ENCODE results near the gene RASD1. TPM values are rescaled to one million over a fixed set of nuclear protein-coding genes. Genes with fewer than 3 reads are reported as not detected.
"Not testable (repeated sequence)": the region's sequence is repeated elsewhere in the genome, so short reads cannot be mapped to it uniquely, and the experiment has no call there.

The RASD1 gene
- total RNA-seq, 2 experiments from 2014 or later = 0.42 to 0.61 TPM

DNA sequence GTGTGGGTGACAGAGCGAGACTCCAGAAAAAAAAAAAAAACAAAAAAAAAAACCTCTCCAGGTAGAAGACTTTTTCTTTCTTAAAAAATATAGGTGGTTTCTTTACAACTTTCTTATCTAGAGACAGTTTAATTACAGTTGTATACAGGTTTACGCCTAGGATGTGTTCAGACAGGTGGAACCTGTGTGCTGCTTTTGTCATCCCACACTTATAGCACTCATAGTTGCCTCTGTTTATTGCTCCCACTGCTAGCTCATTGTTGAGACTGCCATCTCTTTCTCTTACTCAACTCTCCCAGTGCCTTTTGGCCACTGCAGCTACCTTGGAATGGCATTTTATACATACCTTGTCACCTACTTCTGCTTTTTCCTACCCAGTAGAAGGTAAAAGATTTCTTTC lies 38.5 kb downstream of the RASD1 start:
- ChIA-PET CTCF (no interaction called here), POLR2A (no interaction called here)

DNA sequence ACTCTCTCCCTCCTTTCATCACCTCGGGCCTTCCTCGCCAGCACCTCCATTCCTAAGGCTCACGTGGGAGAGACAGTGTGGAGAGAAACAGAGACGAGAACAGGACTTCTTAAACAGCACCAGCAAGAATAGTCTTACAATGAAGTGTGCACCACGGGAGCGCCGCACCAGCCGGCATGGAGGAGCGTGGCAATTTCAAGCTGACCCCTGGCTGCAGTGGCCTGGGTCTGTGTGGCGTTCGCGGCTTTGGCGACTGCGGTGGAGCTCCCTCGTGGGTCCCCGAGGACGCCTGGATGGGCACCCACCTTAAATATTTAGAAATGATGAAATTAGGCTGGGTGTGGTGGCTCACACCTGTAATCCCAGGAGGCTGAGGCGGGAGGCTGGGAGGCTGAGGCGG lies 39.9 kb downstream of the RASD1 start:
- POLR2A ChIA-PET = no interaction called here
- CTCF ChIA-PET = no interaction called here

DNA sequence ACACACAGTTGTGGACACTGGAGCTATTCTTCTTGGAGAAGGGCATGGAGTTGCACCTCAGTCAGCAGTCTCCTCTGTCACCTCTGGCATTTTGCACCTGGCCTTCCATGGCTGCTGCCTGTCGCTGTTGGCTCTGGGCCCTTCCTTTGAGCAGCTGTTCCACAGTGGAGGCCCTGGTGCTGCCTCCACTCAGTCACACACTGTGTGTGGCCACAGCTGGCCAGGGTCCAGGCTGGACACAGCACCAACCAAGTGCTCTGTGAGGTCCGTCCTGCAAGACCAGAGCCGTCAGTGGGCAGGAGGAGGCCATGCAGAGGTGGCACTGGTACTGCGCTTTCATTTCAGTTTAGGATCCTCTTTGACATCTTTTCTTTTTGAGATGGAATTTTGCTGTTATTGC lies 41.0 kb downstream of the RASD1 start:
- POLR2A ChIA-PET = no interaction called here
- CTCF ChIA-PET = no interaction called here

DNA sequence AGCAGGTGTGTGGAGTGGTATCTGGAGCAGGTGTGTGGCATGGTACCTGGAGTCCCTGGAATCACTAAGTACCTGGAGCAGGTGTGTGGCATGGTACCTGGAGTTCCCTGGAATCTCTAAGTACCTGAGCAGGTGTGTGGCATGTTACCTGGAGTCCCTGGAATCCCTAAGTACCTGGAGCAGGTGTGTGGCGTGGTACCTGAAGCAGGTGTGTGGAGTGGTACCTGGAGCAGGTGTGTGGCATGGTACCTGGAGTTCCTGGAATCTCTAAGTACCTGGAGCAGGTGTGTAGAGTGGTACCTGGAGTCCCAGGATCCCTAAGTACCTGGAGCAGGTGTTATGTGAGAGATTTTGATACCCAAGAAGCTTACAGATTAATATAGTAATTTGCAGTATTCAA lies 41.5 kb downstream of the RASD1 start:
- CTCF ChIA-PET, POLR2A ChIA-PET: not testable (repeated sequence)

DNA sequence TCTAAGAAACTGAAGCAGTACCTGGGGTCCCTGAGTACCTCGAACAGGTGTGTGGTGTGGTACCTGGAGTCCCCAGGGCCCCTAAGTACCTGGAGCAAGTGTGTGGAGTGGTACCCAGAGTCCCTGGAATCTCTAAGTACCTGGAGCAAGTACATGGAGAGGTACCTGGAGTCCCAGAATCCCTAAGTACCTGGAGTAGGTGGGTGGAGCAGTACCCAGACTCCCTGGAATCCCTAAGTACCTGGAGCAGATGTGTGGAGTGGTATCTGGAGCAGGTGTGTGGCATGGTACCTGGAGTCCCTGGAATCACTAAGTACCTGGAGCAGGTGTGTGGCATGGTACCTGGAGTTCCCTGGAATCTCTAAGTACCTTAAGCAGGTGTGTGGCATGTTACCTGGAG lies 41.9 kb downstream of the RASD1 start:
- ChIA-PET POLR2A (no interaction called here), CTCF (no interaction called here)

DNA sequence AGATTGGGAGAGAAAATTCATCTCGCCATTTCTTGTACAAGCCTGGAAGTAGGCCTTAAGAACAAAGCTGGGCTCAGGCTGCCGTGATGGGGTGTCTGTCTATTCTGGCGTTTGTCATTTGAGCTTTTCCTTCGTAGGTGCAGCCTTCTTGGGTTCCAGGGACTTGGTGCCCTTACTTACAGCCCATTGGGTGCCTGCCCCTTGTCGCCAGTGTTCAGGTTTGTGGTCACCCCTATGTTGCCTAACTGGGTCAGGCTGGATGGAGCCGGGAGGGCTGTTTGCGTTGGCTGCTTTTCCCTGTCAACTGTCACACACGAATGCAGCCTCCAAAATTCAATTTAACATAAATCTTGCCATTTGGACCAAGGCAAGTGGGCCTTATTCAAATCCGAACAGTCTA lies 43.1 kb downstream of the RASD1 start:
- ChIA-PET POLR2A (no interaction called here), CTCF (interaction anchor here (0.6 kb wide), 1 partner anchor 17 kb away, joined by 3 read pairs; no protein-coding TSS in a partner anchor)

DNA sequence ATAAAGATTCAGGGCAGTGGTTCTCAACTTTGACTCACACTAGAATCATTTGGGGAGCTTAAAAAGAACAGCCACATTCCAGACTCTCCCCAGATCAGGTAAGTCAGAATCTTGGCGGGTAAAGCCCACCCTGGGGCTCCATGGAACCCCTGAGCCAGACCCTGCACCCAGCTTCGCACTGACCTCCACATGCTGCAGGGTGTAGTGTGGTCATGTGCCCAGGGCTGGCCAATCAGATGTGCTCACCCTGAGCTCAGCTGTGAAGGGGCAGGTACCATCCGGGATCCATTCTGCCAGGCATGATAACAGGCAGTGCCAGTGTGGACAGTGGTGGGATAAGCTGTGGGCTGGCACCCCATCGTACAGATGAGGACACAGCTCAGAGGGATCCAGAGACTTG lies 47.5 kb downstream of the RASD1 start:
- ChIA-PET CTCF (no interaction called here), POLR2A (no interaction called here)

DNA sequence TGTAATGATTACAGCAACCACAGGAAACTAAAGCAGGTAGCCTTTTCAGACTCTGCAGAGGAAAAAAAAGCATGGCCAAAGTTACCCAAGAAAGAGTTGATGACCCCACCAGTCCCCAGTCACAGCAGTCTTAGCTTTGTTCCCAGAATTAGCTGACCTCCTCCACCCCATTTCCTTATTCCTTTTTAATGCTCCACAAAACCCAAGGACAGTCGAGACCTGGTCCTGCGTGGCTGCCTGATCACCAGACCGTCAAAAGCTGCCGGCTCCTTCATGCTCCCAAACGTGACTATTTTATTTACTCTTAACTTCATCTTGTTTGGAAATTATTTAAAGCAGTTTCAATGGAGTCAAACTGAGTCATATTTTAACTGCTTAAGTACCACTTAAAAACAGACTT lies 48.1 kb downstream of the RASD1 start:
- ChIA-PET CTCF (no interaction called here), POLR2A (no interaction called here)

DNA sequence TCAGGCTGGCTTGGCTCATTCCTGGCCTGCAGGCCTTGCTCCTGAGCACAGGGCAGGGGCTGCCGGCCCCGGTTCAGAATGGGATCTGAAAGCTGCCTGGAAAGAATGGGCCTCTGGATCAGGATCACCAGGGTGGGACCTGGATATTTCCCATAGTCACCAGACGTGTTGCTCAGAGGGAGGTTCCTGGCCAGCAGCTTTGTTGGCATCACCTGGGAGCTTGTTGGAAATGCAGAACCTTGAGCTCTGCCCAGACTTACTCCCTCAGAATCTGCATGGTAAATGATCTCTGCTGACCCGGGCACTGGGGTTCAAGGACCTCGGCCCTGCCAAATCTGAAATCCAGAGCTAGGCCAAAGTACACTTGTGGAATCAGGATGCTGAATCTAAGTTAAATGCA lies 48.9 kb downstream of the RASD1 start:
- ChIA-PET CTCF (no interaction called here), POLR2A (no interaction called here)

DNA sequence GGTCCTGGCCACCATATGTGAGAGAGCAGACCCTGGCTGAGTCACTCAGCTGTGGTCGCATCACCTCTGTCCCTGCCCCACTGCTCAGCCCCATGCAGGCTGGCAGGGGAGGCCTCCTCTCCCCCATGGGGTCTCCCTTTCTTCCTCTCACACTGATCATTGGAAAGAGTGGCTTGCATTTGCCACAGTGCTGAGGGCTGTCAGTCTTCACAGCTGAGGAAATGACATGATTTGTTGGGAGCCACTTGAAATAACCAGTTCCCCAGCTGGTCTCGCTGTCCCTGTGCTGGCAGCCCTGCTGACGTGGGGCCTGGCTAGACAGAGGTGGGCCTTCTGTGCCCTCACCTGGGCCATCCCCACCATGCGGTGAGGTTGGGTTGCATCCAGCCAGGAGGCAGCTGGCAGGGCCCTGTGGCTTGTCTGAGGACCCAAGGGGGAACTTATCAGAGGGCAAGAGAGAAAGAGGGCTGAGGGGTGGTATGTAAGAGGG lies 49.5 kb downstream of the RASD1 start:
- POLR2A ChIA-PET = no interaction called here
- CTCF ChIA-PET = no interaction called here

DNA sequence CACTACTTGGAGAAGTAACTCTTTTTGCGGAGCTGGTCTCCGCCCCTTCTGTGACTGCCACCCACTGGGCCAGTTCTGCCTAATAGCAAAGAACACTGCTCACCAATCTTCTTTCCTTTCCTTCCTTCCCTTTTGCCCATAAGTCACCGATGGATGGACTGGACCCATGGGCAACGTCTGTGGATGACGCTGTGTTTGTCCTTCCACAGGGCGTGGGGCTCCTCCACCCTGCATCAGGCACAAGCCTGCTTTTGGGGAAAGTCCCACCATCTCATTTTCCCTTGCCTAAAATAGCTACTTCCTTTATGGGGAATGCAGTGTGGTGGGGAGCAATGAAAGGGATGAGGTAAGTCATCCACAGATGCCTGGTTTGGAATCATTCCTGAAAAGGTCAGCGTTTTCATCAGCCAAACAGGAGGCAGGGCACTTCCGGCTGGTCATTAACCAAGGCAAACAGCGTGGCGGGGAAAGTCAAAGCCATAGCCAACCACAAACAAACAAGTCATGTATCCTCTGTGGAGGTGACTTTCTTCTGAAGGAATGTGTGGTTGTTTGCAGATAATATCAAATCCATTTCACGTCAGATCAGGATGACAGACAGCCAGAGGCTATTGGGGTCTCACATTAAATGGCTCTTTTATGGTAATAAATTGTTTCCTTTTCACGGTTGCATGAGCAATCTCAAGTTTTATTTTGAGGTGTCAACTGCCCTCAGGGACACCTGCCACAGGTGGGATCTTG lies 50.1 kb downstream of the RASD1 start:
- ChIA-PET CTCF (no interaction called here), POLR2A (no interaction called here)

DNA sequence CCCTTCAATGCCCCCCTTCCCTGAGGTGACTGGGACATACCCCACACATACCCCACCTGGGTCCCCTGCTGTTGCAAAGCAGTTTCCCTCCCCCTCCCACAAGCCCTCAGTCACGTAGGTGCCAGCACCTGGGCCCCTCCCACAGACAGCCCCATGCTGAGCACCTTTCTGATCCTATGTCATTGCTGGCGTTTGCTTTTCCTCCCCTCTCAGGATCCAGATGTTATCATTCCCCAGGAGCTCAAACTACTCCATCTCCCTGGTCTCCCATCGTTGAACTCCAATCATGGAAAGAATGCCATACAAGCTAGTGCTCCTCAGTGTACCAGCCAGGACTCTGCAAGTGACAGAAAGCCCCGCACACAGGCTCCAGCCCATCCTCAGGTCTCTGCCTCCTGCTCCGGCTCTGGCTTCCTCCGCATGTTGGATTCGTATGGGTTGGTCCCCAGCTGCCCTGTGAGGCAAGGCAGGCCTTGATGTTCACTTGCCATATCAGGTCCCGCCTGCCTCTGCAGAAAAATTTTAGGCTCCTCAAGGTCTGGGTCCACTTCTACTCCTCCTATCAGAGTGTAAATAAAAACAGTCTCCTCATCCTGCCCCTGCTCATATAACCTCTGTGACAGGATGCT lies 50.8 kb downstream of the RASD1 start:
- CTCF ChIA-PET = no interaction called here
- POLR2A ChIA-PET = no interaction called here

Other genes starting within 250 kb of the RASD1 start
- 100 to 1,000 TPM; 136 to 141 TPM for gene COPS3, start 215.1 kb downstream of the RASD1 start, total RNA-seq
- gene NT5M, start 193.0 kb downstream of the RASD1 start, total RNA-seq = 1 to 10 TPM; 5.2 to 7.0 TPM
- 10 to 100 TPM; 14.2 to 16.0 TPM for gene MED9, start 19.4 kb downstream of the RASD1 start, total RNA-seq
- gene PEMT, start 95.3 kb upstream of the RASD1 start, total RNA-seq = 10 to 100 TPM; 30.3 to 43.6 TPM
- gene RAI1, start 185.1 kb upstream of the RASD1 start, total RNA-seq = 10 to 100 TPM; 21.3 to 21.6 TPM

Data from activated CD8-positive, alpha-beta memory T cell treated with anti-CD3 and anti-CD28 coated beads for 36 hours (primary cell).